ENCODE data around the gene LCN15. TPM values are rescaled to one million over a fixed set of nuclear protein-coding genes. Genes with fewer than 3 reads are reported as not detected.

The LCN15 gene
- total RNA-seq, 1 experiment from 2014 or later, result not detected

GRCh38 chr9:136720251-136720897, 43.9 kb downstream of the LCN15 start:
- ChIA-PET CTCF (interaction anchor here (0.8 kb wide), 1 partner anchor 27 kb away, joined by 3 read pairs; no protein-coding TSS in a partner anchor), POLR2A (ENCODE audit: unreplicated experiment) (no interaction called here)
- Histone ChIP-seq H3K4me1 (replicated peaks; ENCODE audit: insufficient read depth) (peaks cover 2% of the 10 kb centered on the region), H3K9me2 (ENCODE audit: insufficient read depth) (no peaks in the 10 kb centered on the region), H3K4me2 (no peak overlapping the region), H3K9me3 (ENCODE audit: insufficient read depth, low read depth) (no peaks in the 10 kb centered on the region), H3K79me2 (ENCODE audit: low read depth) (peaks cover 13% of the 10 kb centered on the region), H3K36me3 (ENCODE audit: low read depth) (peaks cover 20% of the 10 kb centered on the region), H3F3A (ENCODE audit: insufficient read depth, low read depth) (peaks cover 53% of the 10 kb centered on the region), H3K4me3 (no peak overlapping the region), H3K27ac (no peak overlapping the region), H3K27me3 (ENCODE audit: insufficient read depth, low read depth) (no peaks in the 10 kb centered on the region), H2AFZ (no peak overlapping the region), H4K20me1 (ENCODE audit: insufficient read depth) (peaks cover 51% of the 10 kb centered on the region)
- DNase-seq, result no peak
- no peak for TF ChIP-seq EZH2 (IDR thresholded peaks at IDR 0.05; ENCODE audit: low read depth)
- TF ChIP-seq, protein P1, sequence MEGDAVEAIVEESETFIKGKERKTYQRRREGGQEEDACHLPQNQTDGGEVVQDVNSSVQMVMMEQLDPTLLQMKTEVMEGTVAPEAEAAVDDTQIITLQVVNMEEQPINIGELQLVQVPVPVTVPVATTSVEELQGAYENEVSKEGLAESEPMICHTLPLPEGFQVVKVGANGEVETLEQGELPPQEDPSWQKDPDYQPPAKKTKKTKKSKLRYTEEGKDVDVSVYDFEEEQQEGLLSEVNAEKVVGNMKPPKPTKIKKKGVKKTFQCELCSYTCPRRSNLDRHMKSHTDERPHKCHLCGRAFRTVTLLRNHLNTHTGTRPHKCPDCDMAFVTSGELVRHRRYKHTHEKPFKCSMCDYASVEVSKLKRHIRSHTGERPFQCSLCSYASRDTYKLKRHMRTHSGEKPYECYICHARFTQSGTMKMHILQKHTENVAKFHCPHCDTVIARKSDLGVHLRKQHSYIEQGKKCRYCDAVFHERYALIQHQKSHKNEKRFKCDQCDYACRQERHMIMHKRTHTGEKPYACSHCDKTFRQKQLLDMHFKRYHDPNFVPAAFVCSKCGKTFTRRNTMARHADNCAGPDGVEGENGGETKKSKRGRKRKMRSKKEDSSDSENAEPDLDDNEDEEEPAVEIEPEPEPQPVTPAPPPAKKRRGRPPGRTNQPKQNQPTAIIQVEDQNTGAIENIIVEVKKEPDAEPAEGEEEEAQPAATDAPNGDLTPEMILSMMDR (conservative IDR thresholded peaks at IDR 0.05), result no peak
- BruUV-seq (replicated peaks), result no TSS peak
- intact Hi-C loops (cut with micrococcal nuclease; ENCODE audit: unreplicated experiment), result loop anchor here (10.0 kb wide), 1 partner anchor 46 kb away; no protein-coding TSS in a partner anchor

GRCh38 chr9:136719195-136719880, 45.0 kb downstream of the LCN15 start:
- BruUV-seq (replicated peaks), result no TSS peak
- intact Hi-C loops (cut with micrococcal nuclease; ENCODE audit: unreplicated experiment), result no loop called here
- H3K4me3 ChIP-seq, result no peak overlapping the region
- H3K4me2 ChIP-seq, result no peak overlapping the region
- H3F3A ChIP-seq (ENCODE audit: insufficient read depth, low read depth), result peaks cover 42% of the 10 kb centered on the region
- H4K20me1 ChIP-seq (ENCODE audit: insufficient read depth), result peaks cover 41% of the 10 kb centered on the region
- no peak overlapping the region for H2AFZ ChIP-seq
- no peaks in the 10 kb centered on the region for H3K27me3 ChIP-seq (ENCODE audit: insufficient read depth, low read depth)
- POLR2A ChIA-PET (ENCODE audit: unreplicated experiment), result no interaction called here
- H3K36me3 ChIP-seq (ENCODE audit: low read depth), result peaks cover 12% of the 10 kb centered on the region
- no peaks in the 10 kb centered on the region for H3K9me3 ChIP-seq (ENCODE audit: insufficient read depth, low read depth)
- CTCF ChIA-PET, result interaction anchor here (0.6 kb wide), 1 partner anchor 16 kb away, joined by 4 read pairs; no protein-coding TSS in a partner anchor
- H3K9me2 ChIP-seq (ENCODE audit: insufficient read depth), result no peaks in the 10 kb centered on the region
- no peak for TF ChIP-seq EZH2 (IDR thresholded peaks at IDR 0.05; ENCODE audit: low read depth)
- TF ChIP-seq, protein P1 (conservative IDR thresholded peaks at IDR 0.05), result no peak
- H3K27ac ChIP-seq, result no peak overlapping the region
- no peak for DNase-seq
- peaks cover 2% of the 10 kb centered on the region for H3K79me2 ChIP-seq (ENCODE audit: low read depth)
- no peaks in the 10 kb centered on the region for H3K4me1 ChIP-seq (replicated peaks; ENCODE audit: insufficient read depth)

DNA sequence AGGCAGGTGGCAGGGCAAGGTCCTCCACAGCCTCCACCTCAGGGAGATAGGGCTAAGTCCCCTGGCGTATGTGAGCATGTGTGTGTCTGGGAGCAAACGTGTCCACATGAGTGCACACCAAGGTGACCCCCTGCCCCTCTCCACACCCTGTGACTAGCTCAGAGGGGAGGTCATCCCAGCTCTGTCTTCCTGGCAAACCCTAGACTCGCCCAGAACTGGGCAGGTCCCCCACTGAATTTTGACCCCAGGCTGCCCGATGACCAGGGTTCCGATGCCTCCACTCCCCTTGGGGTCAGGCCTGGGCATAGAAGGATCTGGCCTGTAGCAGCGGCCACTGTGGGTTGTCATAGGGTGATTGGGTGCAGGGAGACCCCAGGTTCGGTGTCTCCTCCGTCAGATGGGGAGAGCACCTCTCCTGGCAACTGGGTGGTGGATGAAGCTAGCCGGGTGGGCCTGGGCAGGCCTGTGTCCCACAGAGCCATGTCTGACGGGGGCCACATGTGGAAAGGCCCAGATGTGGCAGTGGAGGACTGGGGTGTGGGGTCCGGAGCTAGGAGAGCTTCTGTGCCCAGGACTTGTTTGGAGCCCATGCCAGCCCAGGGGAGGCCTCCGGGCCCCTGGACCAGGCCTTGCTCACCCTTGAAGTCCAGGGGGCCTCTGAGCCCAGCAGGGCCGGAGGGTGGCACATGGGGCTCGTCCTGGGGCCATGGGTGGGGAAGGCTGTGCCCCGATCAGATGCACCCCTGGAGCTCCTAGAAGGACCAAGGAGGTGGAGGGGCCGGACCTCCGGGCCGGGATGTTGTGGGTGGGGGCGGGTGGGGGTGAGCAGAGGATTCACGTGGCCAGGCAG, 45.7 kb downstream of the LCN15 start:
- no TSS peak for BruUV-seq (replicated peaks)
- H3K4me2 ChIP-seq, result no peak overlapping the region

More for the DNA sequence above, 45.7 kb downstream of the LCN15 start:
- intact Hi-C loops (cut with micrococcal nuclease; ENCODE audit: unreplicated experiment), result no loop called here
- peaks cover 35% of the 10 kb centered on the region for H3F3A ChIP-seq (ENCODE audit: insufficient read depth, low read depth)
- peaks cover 6% of the 10 kb centered on the region; the same call in 1 of the 2 replicates for H3K79me2 ChIP-seq (ENCODE audit: low read depth)
- no peak for TF ChIP-seq EZH2 (IDR thresholded peaks at IDR 0.05; ENCODE audit: low read depth)
- TF ChIP-seq, protein P1 (conservative IDR thresholded peaks at IDR 0.05), result no peak
- no peaks in the 10 kb centered on the region for H3K27me3 ChIP-seq (ENCODE audit: insufficient read depth, low read depth)
- no peaks in the 10 kb centered on the region for H3K9me3 ChIP-seq (ENCODE audit: insufficient read depth, low read depth)
- 0 out of 2 replicates have a peak, but pooled peaks cover 4% of the 10 kb centered on the region for H3K36me3 ChIP-seq (ENCODE audit: low read depth)
- H2AFZ ChIP-seq, result no peak overlapping the region
- CTCF ChIA-PET, result interaction anchor here (0.6 kb wide), 2 partner anchors 16 to 172 kb away, joined by 4 to 6 read pairs; partner anchors contain the start of gene NOTCH1
- no peak overlapping the region for H3K27ac ChIP-seq
- H3K4me3 ChIP-seq, result no peak overlapping the region
- POLR2A ChIA-PET (ENCODE audit: unreplicated experiment), result no interaction called here
- no peak for DNase-seq
- H3K4me1 ChIP-seq (replicated peaks; ENCODE audit: insufficient read depth), result peaks cover 4% of the 10 kb centered on the region; the same call in 1 of the 2 replicates
- H4K20me1 ChIP-seq (ENCODE audit: insufficient read depth), result peaks cover 33% of the 10 kb centered on the region
- no peaks in the 10 kb centered on the region for H3K9me2 ChIP-seq (ENCODE audit: insufficient read depth)
